ENCODE measurements around the gene TNFRSF1B.
"Not testable (repeated sequence)": the region's sequence is repeated elsewhere in the genome, so short reads cannot be mapped to it uniquely, and the experiment has no call there.

TNFRSF1B gene

GRCh38 chr1:12222700-12223099, 55.9 kb downstream of the TNFRSF1B start:
- not testable (repeated sequence) for DNase-seq (ENCODE audit: low read depth)

GRCh38 chr1:12224092-12224491, 57.3 kb downstream of the TNFRSF1B start:
- not testable (repeated sequence) for DNase-seq (ENCODE audit: low read depth)

- DNase-seq (ENCODE audit: low read depth): no peak
Observed at GRCh38 chr1:12228979-12229378, 62.2 kb downstream of the TNFRSF1B start.

GRCh38 chr1:12229386-12229834, 62.6 kb downstream of the TNFRSF1B start:
- no peak for DNase-seq (ENCODE audit: low read depth)

- peak; percentile 67 for DNase-seq (ENCODE audit: low read depth)
Observed at GRCh38 chr1:12229835-12230548, 63.2 kb downstream of the TNFRSF1B start, which contains the start of gene VPS13D. VPS13D (plus strand) TSS chr1:12230030; CDS start chr1:12234267, 4,237 bp downstream.

- no peak for DNase-seq (ENCODE audit: low read depth)
Observed at GRCh38 chr1:12230549-12231275, 63.9 kb downstream of the TNFRSF1B start.

GRCh38 chr1:12231276-12231595, 64.4 kb downstream of the TNFRSF1B start:
- DNase-seq (ENCODE audit: low read depth): no peak

GRCh38 chr1:12232221-12232620, 65.4 kb downstream of the TNFRSF1B start:
- DNase-seq (ENCODE audit: low read depth): no peak

- DNase-seq (ENCODE audit: low read depth): no peak
Observed at GRCh38 chr1:12244078-12244477, 77.3 kb downstream of the TNFRSF1B start.

GRCh38 chr1:12244585-12244984, 77.8 kb downstream of the TNFRSF1B start:
- DNase-seq (ENCODE audit: low read depth): no peak

GRCh38 chr1:12245116-12245515, 78.3 kb downstream of the TNFRSF1B start:
- no peak for DNase-seq (ENCODE audit: low read depth)

GRCh38 chr1:12245733-12246132, 78.9 kb downstream of the TNFRSF1B start:
- DNase-seq (ENCODE audit: low read depth): no peak

- no peak for DNase-seq (ENCODE audit: low read depth)
Observed at GRCh38 chr1:12246584-12246983, 79.8 kb downstream of the TNFRSF1B start.

GRCh38 chr1:12249181-12249580, 82.4 kb downstream of the TNFRSF1B start:
- no peak for DNase-seq (ENCODE audit: low read depth)

- no peak for DNase-seq (ENCODE audit: low read depth)
Observed at GRCh38 chr1:12249748-12250147, 83.0 kb downstream of the TNFRSF1B start.

GRCh38 chr1:12251442-12251841, 84.7 kb downstream of the TNFRSF1B start:
- DNase-seq (ENCODE audit: low read depth): no peak

- DNase-seq (ENCODE audit: low read depth): no peak
Observed at GRCh38 chr1:12255913-12256312, 89.1 kb downstream of the TNFRSF1B start.

- no peak for DNase-seq (ENCODE audit: low read depth)
Observed at GRCh38 chr1:12258272-12258671, 91.5 kb downstream of the TNFRSF1B start.
